Esophagus muscularis mucosa (tissue), 4 donors: ENCODE measurements around the gene GPRC5D.

Experiments
- EP300 ChIP-seq: sonication (generic); formaldehyde crosslinking; IDR thresholded peaks from one replicate; pipeline ENCODE4 v1.6.1; 2017; ENCODE audit warnings: antibody characterized with exemption
- POLR2AphosphoS5 ChIP-seq, 2 donors: sonication (generic); formaldehyde crosslinking; IDR thresholded peaks; one replicate each; pipeline ENCODE4 v1.6.1; 2017; ENCODE audit warnings: antibody characterized with exemption in 2 of 2
- TF ChIP-seq, protein P1 (sequence below), 3 experiments: fragments of 200-600 bp in 2 of 3; fragments of 450-650 bp in 1 of 3; sonication (generic) in 2 of 3; IDR thresholded peaks; one replicate each; pipeline ENCODE4 v1.5.1; 2017 to 2019; ENCODE audit warnings: antibody characterized with exemption in 3 of 3, mild to moderate bottlenecking in 2 of 3, moderate library complexity in 1 of 3

- TF ChIP-seq POLR2AphosphoS5 (IDR thresholded peaks at IDR 0.05) (peak; percentile 44 to 55), EP300 (no peak)
- TF ChIP-seq, protein P1, sequence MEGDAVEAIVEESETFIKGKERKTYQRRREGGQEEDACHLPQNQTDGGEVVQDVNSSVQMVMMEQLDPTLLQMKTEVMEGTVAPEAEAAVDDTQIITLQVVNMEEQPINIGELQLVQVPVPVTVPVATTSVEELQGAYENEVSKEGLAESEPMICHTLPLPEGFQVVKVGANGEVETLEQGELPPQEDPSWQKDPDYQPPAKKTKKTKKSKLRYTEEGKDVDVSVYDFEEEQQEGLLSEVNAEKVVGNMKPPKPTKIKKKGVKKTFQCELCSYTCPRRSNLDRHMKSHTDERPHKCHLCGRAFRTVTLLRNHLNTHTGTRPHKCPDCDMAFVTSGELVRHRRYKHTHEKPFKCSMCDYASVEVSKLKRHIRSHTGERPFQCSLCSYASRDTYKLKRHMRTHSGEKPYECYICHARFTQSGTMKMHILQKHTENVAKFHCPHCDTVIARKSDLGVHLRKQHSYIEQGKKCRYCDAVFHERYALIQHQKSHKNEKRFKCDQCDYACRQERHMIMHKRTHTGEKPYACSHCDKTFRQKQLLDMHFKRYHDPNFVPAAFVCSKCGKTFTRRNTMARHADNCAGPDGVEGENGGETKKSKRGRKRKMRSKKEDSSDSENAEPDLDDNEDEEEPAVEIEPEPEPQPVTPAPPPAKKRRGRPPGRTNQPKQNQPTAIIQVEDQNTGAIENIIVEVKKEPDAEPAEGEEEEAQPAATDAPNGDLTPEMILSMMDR (IDR thresholded peaks at IDR 0.05) = peak; percentile 95 to 99 (median 96)
Observed at GRCh38 chr12:12916135-12916944, 35.6 kb downstream of the GPRC5D start.
